K562 (cell line): Measurements from ENCODE around the gene ADIPOR1. TPM values are rescaled to one million over a fixed set of nuclear protein-coding genes. Genes with fewer than 3 reads are reported as not detected.

ENCODE experiments used
- BRD9 ChIP-seq: fragments of 450-650 bp; IDR thresholded peaks from 2 replicates; pipeline ENCODE4 v1.6.1; 2018; ENCODE audit warnings: low read depth; ENCODE audit not compliant: partially characterized antibody
- EHMT2 ChIP-seq: fragments of 450-650 bp; IDR thresholded peaks from 2 replicates; pipeline ENCODE4 v1.6.1; 2018; ENCODE audit warnings: antibody characterized with exemption
- ETV1 ChIP-seq: fragments of 450-650 bp; conservative IDR thresholded peaks from 2 replicates; pipeline ENCODE4 v1.6.1; 2016; ENCODE audit warnings: missing genetic modification characterization, control low read depth, low read depth, missing compliant biosample characterization
- HNRNPK ChIP-seq: fragments of 200-400 bp; formaldehyde crosslinking; IDR thresholded peaks from one replicate; pipeline ENCODE4 v1.6.1; 2018; ENCODE audit warnings: mild to moderate bottlenecking, low read depth, low read length; ENCODE audit not compliant: poor library complexity, severe bottlenecking
- HNRNPUL1 ChIP-seq: fragments of 200-400 bp; formaldehyde crosslinking; IDR thresholded peaks from 2 replicates; pipeline ENCODE4 v1.6.1; 2017; ENCODE audit warnings: low read length
- MTA1 ChIP-seq: fragments of 450-650 bp; IDR thresholded peaks from 2 replicates; pipeline ENCODE4 v1.6.1; 2017; ENCODE audit warnings: borderline replicate concordance
- MYC ChIP-seq, 2 experiments: fragments of 250-450 bp in 1 of 2; sonication (Bioruptor Pico) in 1 of 2; IDR thresholded peaks; 2 replicates each; pipeline versions ENCODE4 v1.5.1 to v1.6.1; 2012 to 2021; ENCODE audit warnings: low read depth in 2 of 2, borderline replicate concordance in 1 of 2, improper control_type of control experiment in 1 of 2, low read length in 1 of 2, mild to moderate bottlenecking in 1 of 2, moderate library complexity in 1 of 2
- RB1 ChIP-seq: fragments of 450-650 bp; IDR thresholded peaks from 2 replicates; pipeline ENCODE4 v1.6.1; 2017; ENCODE audit warnings: low read depth, mild to moderate bottlenecking
- RBBP5 ChIP-seq: fragments of 200-600 bp; sonication (generic); IDR thresholded peaks from 2 replicates; pipeline ENCODE4 v1.6.1; 2012; ENCODE audit warnings: borderline replicate concordance, mild to moderate bottlenecking, low read length, control low read depth, inconsistent platforms; ENCODE audit not compliant: insufficient read depth, poor library complexity, severe bottlenecking
- RBM15 ChIP-seq: fragments of 200-400 bp; formaldehyde crosslinking; IDR thresholded peaks from 2 replicates; pipeline ENCODE4 v1.6.1; 2018; ENCODE audit warnings: mild to moderate bottlenecking, low read length, moderate library complexity; ENCODE audit not compliant: insufficient read depth
- SREBF1 ChIP-seq: fragments of 150-350 bp; IDR thresholded peaks from 2 replicates; pipeline ENCODE4 v1.6.1; 2014; ENCODE audit warnings: antibody characterized with exemption, low read depth, low read length, borderline replicate concordance
- SRSF9 ChIP-seq: fragments of 200-400 bp; formaldehyde crosslinking; IDR thresholded peaks from 2 replicates; pipeline ENCODE4 v1.6.1; 2017; ENCODE audit warnings: low read depth, low read length, borderline replicate concordance
- TAF1 ChIP-seq: IDR thresholded peaks from 2 replicates; pipeline ENCODE4 v1.6.1; 2011; ENCODE audit warnings: mild to moderate bottlenecking, low read length, moderate library complexity; ENCODE audit not compliant: insufficient read depth, control insufficient read depth, severe bottlenecking; ENCODE audit errors: extremely low read depth
- TBL1XR1 ChIP-seq, 2 experiments: IDR thresholded peaks; 2 replicates each; pipeline ENCODE4 v1.6.1; 2012; ENCODE audit warnings: improper control_type of control experiment in 2 of 2, low read length in 2 of 2, mild to moderate bottlenecking in 1 of 2
- ZKSCAN1 ChIP-seq: fragments of 150-350 bp; IDR thresholded peaks from 2 replicates; pipeline ENCODE4 v1.6.1; 2016; ENCODE audit warnings: low read depth, low read length
- ZNF263 ChIP-seq: sonication (generic); formaldehyde crosslinking; IDR thresholded peaks from 2 replicates; pipeline ENCODE4 v1.8.0; 2022; ENCODE audit warnings: mild to moderate bottlenecking, missing genetic modification reagents, borderline replicate concordance
- polyA plus RNA-seq, 8 experiments: library from polyadenylated mRNA; depleted of rRNA in 4 of 8; stranded (reverse) in 5 of 8; unstranded in 3 of 8; fragments of >200 nt; fragmentation: Nextera tagmentation in 2 of 8; fragmentation: Illumina TruSeq in 1 of 8; extraction: Ambion mirVana in 2 of 8; extraction: Trizol in 1 of 8; gene quantifications; 2 replicates each; pipeline versions ENCODE4 v1.2.1 to v1.2.3, GENCODE V29; 2011 to 2014; ENCODE audit warnings: inconsistent platforms in 1 of 8, missing spikeins in 1 of 8
- total RNA-seq, 7 experiments: library from RNA; depleted of rRNA in 6 of 7; stranded (reverse); fragments of >200 nt in 6 of 7; fragmentation: Illumina TruSeq in 2 of 7; extraction: Trizol in 2 of 7; gene quantifications; 2 replicates each; pipeline versions ENCODE4 v1.2.1 to v1.2.3, GENCODE V29; 2011 to 2021; ENCODE audit warnings: low replicate concordance in 1 of 7
- TF ChIP-seq, protein P1 (sequence below), 3 experiments: fragments of 200-800 bp in 1 of 3; sonication (Bioruptor generic) in 1 of 3; sonication (generic) in 1 of 3; formaldehyde crosslinking in 1 of 3; IDR thresholded peaks; 2 replicates each; pipeline versions ENCODE4 v1.6.1 to v1.8.0; 2016 to 2022; ENCODE audit warnings: mild to moderate bottlenecking in 2 of 3, missing compliant biosample characterization in 2 of 3, missing genetic modification characterization in 2 of 3, missing genetic modification reagents in 1 of 3
- TF ChIP-seq, protein P2 (sequence below), 2 experiments: fragments of 450-650 bp in 1 of 2; sonication (generic) in 1 of 2; formaldehyde crosslinking; conservative IDR thresholded peaks; 2 replicates each; pipeline versions ENCODE4 v1.4.0 to v1.8.1; 2020 to 2022; ENCODE audit warnings: mild to moderate bottlenecking in 1 of 2, missing genetic modification reagents in 1 of 2
- TF ChIP-seq, protein P3 (sequence below): fragments of 450-650 bp; formaldehyde crosslinking; IDR thresholded peaks from 2 replicates; pipeline ENCODE4 v1.4.0; 2020; ENCODE audit warnings: mild to moderate bottlenecking, moderate library complexity
- TF ChIP-seq, protein P4 (sequence below): fragments of 450-650 bp; IDR thresholded peaks from 2 replicates; pipeline ENCODE4 v1.6.1; 2018; ENCODE audit not compliant: partially characterized antibody

Gene ADIPOR1
- total and polyA plus RNA-seq, 9 of the 15 experiments (the other 6 are each of a cell fraction or from before 2014, with no cell fraction given), result 29.0 to 217 (median 100) TPM

DNA sequence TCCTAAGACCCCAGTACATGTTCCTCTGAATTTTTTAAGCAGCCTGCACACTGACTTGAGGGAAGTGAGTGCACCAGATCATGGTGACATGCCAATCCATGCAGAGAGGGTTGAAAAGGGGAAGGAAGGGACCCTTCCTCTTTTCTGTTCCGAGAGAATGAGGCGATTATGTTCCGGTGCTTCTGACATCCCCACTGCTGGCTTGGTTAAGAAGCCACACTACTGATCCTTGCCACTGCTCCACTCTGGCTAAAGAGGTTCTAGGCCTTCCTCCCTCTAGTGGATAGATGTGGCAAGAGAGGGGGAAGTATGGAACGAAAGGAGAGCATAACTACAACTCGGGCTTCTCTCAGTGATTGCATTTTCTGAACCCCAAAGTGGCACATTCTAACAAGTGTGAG, 10.8 kb upstream of the ADIPOR1 start (continued):
- TF ChIP-seq, protein P1, sequence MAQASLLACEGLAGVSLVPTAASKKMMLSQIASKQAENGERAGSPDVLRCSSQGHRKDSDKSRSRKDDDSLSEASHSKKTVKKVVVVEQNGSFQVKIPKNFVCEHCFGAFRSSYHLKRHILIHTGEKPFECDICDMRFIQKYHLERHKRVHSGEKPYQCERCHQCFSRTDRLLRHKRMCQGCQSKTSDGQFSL (CRISPR knock-in tag; IDR thresholded peaks at IDR 0.05), result peak; percentile 92
- TF ChIP-seq, protein P1 (tag; IDR thresholded peaks at IDR 0.05), result no peak; a peak in 1 of 4 replicates
- TF ChIP-seq HNRNPK (no peak), EHMT2 (peak; percentile 66), MYC (IDR thresholded peaks at IDR 0.05; ENCODE audit: low read depth, low read length) (peak; percentile 70; the same call in 1 of the 2 replicates), MYC (CRISPR knock-in tag; IDR thresholded peaks at IDR 0.05; ENCODE audit: borderline replicate concordance, low read depth) (no peak), ZKSCAN1 (peak; percentile 70; the same call in 1 of the 2 replicates), RBBP5 (no peak), BRD9 (peak; percentile 69), TBL1XR1 (IDR thresholded peaks at IDR 0.05; ENCODE audit: low read length in 2 of 2) (peak in 1 of 2 experiments; percentile 33; a peak in 1 of 4 replicates), RBM15 (no peak), SREBF1 (no peak), SRSF9 (no peak), TAF1 (no peak), ZNF263 (CRISPR knock-in tag) (no peak), RB1 (peak; percentile 47; the same call in 1 of the 2 replicates), HNRNPUL1 (no peak), MTA1 (peak; percentile 57; the same call in 1 of the 2 replicates), ETV1 (tag) (peak; percentile 69)
- TF ChIP-seq, protein P2, sequence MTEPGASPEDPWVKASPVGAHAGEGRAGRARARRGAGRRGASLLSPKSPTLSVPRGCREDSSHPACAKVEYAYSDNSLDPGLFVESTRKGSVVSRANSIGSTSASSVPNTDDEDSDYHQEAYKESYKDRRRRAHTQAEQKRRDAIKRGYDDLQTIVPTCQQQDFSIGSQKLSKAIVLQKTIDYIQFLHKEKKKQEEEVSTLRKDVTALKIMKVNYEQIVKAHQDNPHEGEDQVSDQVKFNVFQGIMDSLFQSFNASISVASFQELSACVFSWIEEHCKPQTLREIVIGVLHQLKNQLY (CRISPR knock-in tag; conservative IDR thresholded peaks at IDR 0.05), result 0 out of 4 replicates have a peak, but pooled peaks of 1 of the 2 experiments have one; percentile 34
- TF ChIP-seq, protein P3, sequence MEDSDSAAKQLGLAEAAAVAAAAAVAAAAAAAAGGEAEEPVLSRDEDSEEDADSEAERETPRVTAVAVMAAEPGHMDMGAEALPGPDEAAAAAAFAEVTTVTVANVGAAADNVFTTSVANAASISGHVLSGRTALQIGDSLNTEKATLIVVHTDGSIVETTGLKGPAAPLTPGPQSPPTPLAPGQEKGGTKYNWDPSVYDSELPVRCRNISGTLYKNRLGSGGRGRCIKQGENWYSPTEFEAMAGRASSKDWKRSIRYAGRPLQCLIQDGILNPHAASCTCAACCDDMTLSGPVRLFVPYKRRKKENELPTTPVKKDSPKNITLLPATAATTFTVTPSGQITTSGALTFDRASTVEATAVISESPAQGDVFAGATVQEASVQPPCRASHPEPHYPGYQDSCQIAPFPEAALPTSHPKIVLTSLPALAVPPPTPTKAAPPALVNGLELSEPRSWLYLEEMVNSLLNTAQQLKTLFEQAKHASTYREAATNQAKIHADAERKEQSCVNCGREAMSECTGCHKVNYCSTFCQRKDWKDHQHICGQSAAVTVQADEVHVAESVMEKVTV, result peak; percentile 45
- TF ChIP-seq, protein P4, sequence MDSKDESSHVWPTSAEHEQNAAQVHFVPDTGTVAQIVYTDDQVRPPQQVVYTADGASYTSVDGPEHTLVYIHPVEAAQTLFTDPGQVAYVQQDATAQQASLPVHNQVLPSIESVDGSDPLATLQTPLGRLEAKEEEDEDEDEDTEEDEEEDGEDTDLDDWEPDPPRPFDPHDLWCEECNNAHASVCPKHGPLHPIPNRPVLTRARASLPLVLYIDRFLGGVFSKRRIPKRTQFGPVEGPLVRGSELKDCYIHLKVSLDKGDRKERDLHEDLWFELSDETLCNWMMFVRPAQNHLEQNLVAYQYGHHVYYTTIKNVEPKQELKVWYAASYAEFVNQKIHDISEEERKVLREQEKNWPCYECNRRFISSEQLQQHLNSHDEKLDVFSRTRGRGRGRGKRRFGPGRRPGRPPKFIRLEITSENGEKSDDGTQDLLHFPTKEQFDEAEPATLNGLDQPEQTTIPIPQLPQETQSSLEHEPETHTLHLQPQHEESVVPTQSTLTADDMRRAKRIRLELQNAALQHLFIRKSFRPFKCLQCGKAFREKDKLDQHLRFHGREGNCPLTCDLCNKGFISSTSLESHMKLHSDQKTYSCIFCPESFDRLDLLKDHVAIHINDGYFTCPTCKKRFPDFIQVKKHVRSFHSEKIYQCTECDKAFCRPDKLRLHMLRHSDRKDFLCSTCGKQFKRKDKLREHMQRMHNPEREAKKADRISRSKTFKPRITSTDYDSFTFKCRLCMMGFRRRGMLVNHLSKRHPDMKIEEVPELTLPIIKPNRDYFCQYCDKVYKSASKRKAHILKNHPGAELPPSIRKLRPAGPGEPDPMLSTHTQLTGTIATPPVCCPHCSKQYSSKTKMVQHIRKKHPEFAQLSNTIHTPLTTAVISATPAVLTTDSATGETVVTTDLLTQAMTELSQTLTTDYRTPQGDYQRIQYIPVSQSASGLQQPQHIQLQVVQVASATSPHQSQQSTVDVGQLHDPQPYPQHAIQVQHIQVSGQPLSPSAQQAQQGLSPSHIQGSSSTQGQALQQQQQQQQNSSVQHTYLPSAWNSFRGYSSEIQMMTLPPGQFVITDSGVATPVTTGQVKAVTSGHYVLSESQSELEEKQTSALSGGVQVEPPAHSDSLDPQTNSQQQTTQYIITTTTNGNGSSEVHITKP, result peak; percentile 58
